ENCODE results near the gene GARNL3.

GARNL3 gene

DNA sequence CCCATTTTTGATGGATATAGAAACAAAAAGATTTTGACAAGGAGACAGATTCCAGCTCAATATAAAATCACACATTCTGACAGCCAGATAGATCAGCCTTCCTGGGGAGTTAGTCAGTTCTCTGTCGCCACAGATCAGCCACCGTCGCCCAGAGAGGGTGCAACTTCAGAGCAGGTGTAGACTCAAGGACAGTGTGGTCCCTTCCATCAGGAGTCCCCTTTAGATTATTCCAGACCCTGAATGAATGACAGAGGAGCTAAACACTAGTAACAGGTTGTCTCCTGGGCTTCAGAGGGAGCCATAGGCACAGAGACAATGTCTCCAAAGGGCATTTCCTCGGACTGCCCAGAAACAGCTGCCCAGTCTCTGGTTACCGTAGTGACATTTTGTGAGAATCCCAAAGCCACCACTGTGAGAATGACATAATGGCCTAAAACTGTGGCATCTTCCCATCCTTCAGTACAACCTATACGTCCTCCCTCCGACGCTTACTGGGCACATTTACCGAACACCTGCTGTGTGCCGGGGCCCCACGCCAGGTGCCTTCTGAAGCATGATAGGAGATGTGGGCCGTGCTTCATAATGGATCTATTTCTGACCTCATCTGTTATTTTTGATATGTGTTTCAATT lies 85.0 kb downstream of the GARNL3 start:
- DNase-seq (ENCODE audit: low spot score) = no peak

DNA sequence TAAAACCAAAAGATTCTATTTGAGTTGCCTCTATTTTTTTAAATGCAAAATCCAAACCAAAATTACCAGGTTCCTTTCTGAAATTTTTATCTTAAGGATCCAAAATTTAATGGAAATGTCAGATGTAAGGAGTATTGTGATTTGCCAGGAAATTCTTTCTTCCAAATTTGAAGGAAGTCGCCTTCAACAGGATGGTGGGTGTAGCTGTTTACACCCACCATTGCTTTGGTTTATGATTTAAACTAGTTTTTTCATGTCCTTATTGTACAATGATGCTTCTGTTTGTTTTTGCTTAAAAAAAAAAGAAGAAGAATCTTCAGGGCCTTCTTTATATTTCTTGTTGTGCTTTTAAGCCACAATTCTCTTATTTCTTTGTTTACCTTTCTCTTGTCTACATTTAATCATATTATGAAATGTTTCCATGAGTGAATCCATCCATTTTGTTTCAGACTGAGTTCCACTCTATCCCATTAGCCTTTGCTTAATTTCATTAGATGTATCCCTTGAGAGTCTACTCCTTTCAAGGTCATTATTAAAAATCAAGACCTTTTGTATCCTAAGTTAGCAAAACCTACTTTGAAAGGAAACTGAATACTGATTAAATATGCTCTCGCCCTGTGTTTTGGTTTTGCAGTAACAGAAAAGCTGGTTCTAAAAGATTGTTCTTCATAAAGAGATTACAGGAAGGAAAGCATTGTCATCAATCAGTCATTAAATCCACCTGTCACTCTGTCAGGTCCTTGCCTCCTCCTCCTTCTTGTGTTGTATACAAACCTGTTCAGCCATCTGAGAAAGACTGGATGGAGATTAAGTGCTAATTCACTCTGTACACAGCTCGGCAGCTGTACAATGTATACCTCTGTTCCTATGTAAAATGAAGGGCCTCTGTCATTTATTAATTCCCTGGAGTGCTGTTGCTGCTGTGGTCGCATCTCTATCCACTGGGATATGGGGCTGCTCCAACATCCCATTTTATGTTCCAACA lies 86.9 kb downstream of the GARNL3 start:
- no peak for DNase-seq (ENCODE audit: low spot score)

DNA sequence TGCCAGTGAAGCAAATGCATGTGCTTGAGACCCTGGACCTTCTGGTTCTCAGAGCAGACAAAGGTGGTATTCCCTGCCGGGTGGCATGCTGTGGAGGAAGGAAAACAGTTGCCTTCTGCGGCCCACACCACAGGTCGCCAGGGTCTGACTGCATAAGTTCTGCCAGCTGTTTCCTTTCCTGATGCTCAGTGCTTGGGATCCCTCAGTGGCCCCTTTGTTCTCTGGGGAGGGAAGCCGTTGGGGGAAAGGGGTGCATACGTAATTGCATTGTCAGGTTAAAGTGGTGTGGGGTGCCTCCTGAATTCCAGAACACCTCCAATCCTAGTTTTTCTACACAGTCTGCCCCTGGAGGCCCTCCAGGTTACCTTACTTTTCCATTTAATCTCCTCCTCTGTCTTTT lies 89.3 kb downstream of the GARNL3 start:
- DNase-seq (ENCODE audit: low spot score) = no peak

DNA sequence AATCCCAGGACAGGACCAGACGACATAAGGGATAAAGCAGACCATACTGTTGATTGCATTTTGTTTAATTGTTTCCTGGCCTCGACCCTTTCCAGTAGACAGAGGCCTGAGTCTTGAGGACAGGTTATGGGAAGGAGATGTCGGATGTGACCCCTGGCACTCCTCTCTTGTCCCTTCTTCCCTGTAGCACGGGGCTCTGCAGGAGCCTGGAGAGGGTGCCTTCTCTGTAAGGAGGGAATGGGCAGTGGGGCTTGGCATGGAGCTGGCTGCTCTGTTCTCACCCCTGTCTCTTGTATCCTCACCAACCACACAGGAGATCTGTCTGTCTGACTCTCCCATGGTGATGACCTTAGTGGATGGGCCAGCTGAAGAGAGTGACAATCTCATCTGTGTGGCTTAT lies 92.3 kb downstream of the GARNL3 start:
- DNase-seq (ENCODE audit: low spot score) = no peak

DNA sequence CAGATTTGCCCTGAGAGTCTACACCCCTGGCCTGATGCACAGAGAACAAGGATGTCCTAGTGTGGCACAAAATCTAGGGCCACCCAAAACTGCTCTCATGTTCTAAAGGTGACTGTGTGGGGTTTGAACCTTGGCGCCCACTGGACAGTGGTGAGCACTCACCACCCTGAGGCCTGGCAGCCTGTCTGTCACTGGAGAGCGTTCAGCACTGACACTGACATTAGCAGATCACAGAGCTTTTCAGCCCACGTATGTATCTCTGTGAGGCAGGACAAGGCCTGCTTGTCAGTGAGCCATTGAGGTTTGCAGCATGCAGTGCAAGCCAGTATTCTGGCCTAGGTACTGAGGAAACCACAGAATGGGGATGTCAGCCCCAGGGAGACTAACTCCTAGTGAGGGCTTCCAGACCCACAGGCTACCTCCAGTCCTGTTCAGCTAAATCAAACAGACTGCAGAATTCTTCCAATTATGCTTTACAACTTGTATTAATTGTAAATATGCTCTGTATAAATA lies 93.5 kb downstream of the GARNL3 start:
- no peak for DNase-seq (ENCODE audit: low spot score)

DNA sequence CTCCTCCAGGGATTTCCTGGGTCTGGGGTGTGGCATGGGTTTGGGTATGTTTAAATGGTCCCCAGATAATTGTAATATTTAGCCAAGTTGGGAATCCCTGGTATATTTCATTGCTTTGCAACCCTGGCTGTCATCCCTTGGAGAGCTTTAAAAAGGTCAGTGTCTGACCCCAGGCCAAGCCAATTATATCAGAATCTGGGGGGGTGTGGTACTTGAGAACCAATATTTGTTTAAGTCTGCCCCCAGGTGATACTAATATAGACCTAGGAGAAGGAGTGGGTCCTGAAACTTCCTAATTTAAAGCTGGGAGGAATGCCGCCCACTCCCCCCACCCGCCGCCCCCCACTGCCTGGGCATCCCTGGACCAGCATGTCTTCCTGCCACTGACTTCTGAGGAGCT lies 94.2 kb downstream of the GARNL3 start:
- DNase-seq (ENCODE audit: low spot score) = no peak

DNA sequence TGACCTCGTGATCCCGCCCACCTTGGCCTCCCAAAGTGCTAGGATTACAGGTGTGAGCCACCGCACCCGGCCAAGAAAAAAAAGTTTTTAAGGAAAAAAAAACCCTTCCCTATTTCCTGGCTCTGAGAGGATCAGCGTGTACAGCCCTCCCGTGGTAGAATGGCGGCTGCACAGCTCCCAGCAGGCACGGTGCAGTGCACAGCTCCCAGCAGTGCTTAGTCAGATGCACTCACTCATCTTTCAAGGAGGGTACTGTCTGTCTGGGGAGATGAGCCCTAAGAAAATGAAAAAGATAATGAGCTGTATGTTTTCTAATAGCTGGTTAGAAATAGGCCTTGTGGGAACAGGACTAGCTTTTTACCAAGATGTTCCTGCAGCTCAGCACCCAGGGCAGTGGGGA lies 95.7 kb downstream of the GARNL3 start:
- peak; percentile 32 for DNase-seq (ENCODE audit: low spot score)

DNA sequence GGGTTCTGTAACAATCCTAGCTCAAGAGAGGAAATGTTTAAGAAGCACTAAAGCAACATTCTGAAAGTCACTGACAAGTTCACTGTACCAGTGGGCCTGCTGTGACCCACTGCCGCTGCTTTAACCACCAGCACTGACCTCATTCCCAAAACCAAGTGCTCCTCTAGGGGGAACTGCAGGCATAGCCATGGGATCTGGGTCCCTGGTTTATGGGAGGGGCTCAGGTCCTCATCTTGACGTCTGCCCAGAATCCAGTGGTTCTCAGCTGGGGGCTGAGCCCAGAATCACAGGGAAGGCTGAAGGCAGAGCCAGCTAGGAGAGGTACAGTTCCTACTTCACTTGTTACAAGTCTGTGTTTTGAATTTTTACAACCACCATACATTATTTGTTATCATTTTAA lies 96.3 kb downstream of the GARNL3 start:
- peak; percentile 40 for DNase-seq (ENCODE audit: low spot score)

DNA sequence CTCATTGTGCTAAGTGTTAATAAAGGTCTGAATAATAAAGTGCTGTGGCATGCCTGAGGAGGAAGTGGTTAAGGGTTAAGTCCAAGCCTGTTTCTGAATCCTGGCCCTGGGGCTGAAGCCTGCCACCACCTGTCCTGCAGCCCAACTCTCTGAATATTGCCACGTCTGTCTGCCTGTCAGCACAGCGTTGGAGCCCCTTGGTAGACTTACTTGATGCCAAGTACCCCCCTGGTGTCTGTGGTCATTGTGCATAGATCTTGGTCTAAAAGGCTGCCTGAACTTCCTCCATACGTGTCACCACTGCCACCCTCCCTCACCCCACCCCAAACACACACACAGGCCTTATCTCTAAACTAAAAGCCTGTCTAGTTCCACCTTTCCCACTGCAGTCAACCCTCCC lies 97.0 kb downstream of the GARNL3 start:
- no peak for DNase-seq (ENCODE audit: low spot score)

DNA sequence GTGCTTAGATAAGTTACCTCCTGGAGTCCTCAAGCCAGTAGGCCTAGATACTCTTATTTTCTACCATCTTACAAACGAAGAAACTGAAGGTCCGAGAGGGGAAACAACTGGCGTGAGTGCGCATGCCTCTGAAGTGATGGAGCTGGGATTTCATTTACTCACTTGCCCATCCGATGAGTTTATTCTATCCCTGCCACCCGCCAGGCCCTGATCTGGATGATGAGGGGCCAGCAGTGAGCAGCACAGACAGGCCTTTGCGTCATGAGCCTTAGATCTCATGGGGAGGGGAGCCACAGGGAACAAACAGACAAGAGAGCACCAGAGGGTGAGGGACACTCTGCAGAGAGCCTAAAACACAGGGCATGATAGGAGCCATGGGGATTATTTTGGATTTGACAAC lies 98.3 kb downstream of the GARNL3 start:
- DNase-seq (ENCODE audit: low spot score) = no peak

DNA sequence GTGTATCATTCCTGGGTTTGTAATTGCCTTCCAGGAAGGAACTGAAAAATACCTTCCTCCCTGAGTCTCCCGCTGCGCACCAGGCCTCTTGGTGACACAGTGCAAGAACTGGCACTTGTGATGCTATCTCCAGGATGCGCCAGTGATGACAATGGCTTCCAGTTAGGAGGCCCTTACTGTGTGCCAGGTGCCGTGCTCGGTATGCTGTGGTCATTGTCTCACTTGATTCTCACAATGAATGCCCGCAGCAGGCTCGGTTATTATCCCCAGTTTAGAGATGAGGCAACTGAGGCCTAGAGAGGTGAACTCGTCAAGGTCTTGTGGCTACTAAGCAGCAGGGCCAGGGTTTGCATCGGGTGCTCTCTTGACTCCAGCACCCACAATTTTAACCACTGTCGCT lies 100.9 kb downstream of the GARNL3 start:
- DNase-seq (ENCODE audit: low spot score) = no peak

DNA sequence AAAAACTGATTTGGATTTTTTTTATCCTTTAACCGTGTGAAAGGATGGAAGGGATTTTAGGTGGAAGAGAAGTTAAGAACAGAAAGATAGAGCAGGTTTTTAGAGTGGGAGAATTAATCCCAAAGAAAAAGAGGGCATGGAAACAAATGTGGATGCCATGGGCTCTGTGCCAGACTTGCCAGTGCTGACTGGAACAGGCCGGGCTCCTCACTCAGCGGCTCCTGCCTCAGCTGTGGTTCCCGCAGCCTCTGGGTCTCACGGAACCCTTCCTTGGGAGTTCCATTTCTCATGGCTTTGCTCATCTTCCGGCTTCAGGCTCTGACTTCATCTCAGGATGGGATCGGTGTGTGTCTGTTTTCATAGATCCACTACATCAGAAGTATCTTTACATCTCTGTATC lies 102.0 kb downstream of the GARNL3 start:
- DNase-seq (ENCODE audit: low spot score) = peak; percentile 45

DNA sequence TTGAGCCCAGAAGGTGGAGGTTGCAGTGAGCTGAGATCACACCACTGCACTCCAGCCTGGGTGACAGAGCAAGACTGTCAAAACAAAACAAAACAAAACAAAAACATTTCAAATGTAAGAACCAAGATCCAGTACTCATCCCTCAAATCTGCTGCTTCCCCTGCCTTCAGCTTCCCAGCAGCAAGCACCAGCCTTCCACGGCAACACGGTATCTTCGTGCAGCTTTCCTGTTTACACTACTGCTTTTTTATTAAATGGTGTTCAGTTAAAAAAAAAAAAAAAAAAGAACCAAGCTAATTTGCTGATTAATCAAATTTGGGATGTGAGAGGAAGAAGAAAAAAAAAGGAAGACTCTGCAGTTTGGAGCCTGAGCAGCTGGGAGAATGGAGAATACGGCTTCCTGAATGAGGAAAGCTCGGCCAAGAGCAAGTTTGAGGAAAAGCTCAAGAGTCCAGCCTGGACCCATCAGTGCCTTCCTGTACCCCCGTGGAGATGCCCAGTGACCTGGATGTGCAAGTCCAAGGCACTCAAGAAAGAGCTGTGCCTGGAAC lies 104.4 kb downstream of the GARNL3 start:
- no peak for DNase-seq (ENCODE audit: low spot score)

DNA sequence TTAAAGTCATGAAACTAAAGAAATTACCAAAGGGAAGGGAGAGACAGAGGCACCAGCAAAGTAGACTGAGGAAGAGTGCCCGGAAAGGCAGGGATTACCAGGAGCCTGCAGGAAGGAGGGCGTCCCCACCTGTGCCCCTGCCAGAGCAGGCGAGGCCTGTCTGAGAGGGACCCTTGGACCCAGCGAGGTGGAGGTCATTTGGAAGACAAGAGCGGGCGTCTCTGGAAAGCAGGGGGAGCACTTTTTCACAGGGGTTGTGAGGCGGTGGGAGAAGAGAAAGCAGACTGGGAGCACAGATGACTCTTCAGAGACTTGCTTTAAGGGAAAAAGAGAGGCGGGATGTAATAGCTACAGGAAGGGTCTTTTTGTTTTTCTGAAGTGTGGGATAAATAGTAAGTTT lies 104.9 kb downstream of the GARNL3 start:
- DNase-seq (ENCODE audit: low spot score) = no peak

DNA sequence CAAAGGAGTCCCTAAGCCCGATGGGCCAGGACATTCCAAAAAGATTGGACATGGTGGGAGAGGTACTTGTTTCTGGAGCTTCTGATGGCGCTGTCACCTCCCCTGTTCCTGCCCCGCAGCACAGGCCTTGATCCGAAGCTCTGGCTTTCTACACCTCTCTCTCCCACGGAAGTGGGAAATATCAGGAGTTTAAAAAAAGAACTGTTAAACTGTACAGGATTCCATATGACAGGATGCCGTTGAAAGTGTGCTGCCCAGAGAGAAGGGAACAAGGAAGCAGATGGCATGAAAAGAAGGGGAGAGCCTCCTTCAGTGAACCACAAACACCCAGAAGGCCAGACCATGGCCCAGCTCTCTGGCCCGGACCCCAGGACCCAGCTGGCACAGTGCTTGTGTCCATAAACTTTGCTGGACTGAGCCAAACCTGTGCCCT lies 105.6 kb downstream of the GARNL3 start:
- no peak for DNase-seq (ENCODE audit: low spot score)

DNA sequence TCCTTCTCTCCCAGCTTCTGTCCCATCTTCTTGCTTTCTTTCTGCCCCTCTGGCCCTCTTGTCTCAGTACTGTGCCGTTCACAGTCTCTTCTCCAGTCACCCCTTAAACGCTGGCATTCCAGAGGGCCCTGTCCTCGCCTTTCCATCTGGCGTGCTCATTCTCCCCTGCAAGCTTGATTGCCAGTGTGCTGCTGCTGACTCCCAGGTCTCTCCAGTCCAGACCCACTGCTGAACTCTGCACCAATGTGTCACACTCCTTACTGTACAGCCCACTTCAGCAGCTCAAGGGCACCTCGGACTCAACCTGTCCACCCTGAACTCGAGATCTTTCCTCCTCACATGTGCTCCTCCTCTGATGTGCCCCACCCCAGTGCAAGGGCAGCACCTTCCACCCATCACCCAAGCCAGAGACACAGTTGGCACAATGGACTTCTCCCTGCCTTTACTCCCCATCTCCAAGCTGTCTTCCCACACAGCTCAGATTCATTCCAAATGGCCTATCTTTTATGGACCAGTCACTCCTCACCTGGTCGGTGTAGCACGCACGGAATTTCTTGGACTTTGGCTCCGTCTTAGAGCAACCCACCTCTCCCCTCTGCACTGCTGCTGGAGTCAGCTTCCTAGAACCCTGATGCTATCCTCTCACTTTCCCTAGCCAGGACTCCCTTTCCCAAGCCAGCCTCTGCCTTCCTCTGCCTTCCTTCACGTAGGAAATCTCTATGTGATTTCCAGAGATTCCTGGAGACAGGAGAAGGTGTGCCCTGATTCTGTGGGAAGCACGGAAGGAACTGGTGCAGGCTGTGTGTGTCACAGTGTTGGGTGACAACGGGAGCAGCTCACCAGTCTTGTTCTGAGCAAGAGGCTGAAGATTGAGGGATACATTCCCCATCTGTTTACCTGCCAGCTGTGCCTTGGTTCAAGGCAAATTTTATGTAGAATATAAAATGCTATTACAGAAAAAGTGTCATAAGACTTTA lies 106.4 kb downstream of the GARNL3 start:
- no peak for DNase-seq (ENCODE audit: low spot score)

DNA sequence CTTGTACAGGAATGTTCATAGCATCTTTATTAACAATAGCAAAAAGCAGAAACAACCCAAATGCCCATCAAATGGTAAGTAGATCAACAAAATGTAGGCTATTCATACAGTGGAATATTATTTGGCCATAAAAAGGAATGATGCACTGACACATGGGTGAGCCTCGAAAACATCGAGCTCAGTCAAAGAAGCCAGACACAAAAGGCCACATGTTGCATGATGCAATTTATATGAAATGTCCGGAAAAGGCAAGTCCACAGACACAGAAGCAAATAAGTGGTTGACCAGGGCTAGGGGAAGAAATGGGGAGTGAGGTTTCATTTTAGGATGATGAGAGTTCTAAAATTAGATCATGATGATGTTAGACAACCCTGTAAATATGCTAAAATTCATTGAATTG lies 115.9 kb downstream of the GARNL3 start:
- no peak for DNase-seq (ENCODE audit: low spot score)

DNA sequence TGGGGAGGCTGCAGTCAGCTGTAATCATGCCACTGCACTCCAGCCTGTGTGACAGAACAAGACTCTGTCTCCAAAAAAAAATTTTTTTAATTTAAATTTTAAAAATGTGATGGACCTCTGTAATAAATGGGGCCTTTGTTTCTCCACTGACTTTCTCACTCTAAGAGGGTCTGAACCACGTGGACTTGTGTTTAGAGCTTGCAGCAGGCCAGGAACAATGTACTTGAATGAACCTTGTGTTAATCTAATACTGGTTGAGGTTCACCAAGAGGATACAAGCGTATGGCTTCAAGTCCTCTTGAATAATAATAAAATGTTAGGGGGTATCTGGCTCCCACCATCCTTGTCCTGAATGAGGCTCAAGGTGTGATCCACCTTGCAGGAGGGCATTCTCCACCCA lies 118.0 kb downstream of the GARNL3 start:
- no peak for DNase-seq (ENCODE audit: low spot score)

DNA sequence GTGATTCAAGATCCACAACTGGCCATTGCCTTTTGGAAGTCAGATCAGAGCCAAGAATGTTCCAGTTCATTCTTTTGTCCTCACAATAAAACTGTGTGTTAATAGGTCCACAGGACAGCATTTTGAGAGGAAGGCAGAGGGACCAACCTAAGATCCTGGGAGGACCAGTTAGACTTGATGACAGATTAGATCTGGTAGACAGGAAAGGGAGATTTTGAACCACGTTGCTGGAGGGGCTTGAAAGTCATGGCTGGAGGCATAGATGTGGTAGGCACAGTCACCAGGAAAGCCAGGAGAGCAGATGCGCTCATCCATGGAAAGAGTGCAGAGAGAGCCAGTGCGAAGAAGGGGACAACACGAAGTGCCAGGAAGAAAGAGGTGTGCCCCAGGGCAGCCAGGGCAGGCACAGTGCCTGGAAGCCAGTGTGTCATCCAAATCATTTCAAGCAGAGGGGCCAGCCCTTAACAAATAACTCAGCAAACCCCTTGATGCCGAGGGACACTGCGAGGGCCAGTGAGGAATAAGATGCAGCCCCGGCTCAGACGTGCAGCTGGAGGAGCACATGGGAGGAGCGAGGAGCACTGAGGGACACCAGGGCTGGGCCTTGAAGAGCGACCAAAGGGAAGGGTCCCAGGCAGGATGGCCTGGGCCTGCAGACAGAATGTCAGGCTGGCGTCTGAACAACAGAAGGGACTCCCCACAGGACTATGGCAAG lies 119.6 kb downstream of the GARNL3 start:
- DNase-seq (ENCODE audit: low spot score) = no peak

DNA sequence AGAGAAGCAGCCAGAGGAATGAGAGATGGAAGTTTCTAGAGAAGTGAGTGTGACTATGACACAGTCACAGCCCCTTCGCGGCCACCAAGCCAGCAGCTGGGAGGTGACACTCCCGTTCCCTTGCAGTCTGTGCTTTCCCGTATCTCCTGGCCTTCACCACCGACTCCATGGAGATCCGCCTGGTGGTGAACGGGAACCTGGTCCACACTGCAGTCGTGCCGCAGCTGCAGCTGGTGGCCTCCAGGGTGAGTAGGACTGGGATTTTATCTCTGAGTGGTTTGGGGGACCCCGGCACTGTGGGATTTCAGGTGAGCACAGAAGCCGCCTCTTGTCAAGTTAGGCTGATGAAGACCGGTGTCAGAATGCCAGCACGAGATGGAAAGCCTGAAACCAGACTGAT lies 120.3 kb downstream of the GARNL3 start:
- no peak for DNase-seq (ENCODE audit: low spot score)

DNA sequence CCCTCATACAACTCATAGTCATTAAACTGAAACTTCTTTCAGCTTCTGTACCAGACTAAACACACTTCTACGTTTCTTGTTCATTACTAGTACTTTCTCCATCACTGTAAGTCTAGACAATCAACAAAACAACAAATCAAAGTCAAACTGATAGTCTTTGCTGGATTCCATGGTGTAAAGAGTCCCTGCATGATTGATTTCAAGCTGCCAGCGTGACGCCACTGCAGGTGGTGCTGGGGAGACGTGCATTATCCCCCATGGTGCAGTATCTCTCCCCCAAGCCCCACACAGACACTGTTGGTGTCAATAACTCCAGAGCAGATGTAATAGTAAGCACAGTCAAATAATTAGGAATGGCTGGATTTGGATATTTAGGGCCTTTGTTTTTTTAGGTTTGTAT lies 121.7 kb downstream of the GARNL3 start:
- DNase-seq (ENCODE audit: low spot score) = no peak

Measured in globus pallidus (tissue), 1 donor.